ENCODE results near the gene PRMT3. TPM values are rescaled to one million over a fixed set of nuclear protein-coding genes. Genes with fewer than 3 reads are reported as not detected.

Gene PRMT3
- total RNA-seq, 1 experiment from 2014 or later: 26.4 TPM

- DNase-seq (ENCODE audit: low spot score): peak; percentile 59
- H3K4me1 ChIP-seq (ENCODE audit: insufficient read depth, low read length, poor library complexity, severe bottlenecking): peaks cover 9% of the 10 kb centered on the region
- intact Hi-C loops (cut with micrococcal nuclease; ENCODE audit: unreplicated experiment): no loop called here
- TF ChIP-seq EZH2 (IDR thresholded peaks at IDR 0.05; ENCODE audit: borderline replicate concordance, low read depth, low read length, poor library complexity, severe bottlenecking) (no peak), CTCF (conservative IDR thresholded peaks at IDR 0.05; ENCODE audit: low read depth, low read length) (no peak)
- H3K27me3 ChIP-seq (replicated peaks; ENCODE audit: insufficient read depth, low read depth, low read length, poor library complexity): no peaks in the 10 kb centered on the region
- ChIA-PET POLR2A (ENCODE audit: low non-redundant PET) (no interaction called here), CTCF (interaction anchor here (2.0 kb wide), 1 partner anchor 13 kb away, joined by 5 read pairs; no protein-coding TSS in a partner anchor)
- H3K27ac ChIP-seq (ENCODE audit: low read depth, low read length, poor library complexity, severe bottlenecking): peak overlapping the region; percentile 71
- no peaks in the 10 kb centered on the region for H3K36me3 ChIP-seq (ENCODE audit: insufficient read depth, low read length, poor library complexity, severe bottlenecking)
- no peaks in the 10 kb centered on the region for H3K9me3 ChIP-seq (ENCODE audit: low read depth, low read length, poor library complexity, severe bottlenecking)
- peak overlapping the region; percentile 18 for H3K4me3 ChIP-seq (ENCODE audit: low read depth, low read length, poor library complexity, severe bottlenecking)
- TSS peak; percentile 1 for BruUV-seq (replicated peaks)
Measured at GRCh38 chr11:20367313-20367948, 20.1 kb upstream of the PRMT3 start.

GRCh38 chr11:20368438-20368837, 19.1 kb upstream of the PRMT3 start:
- POLR2A ChIA-PET (ENCODE audit: low non-redundant PET): no interaction called here
- CTCF ChIA-PET: no interaction called here
- Histone ChIP-seq H3K9me3 (ENCODE audit: low read depth, low read length, poor library complexity, severe bottlenecking) (no peaks in the 10 kb centered on the region), H3K27ac (ENCODE audit: low read depth, low read length, poor library complexity, severe bottlenecking) (peak overlapping the region; percentile 31), H3K4me3 (ENCODE audit: low read depth, low read length, poor library complexity, severe bottlenecking) (no peak overlapping the region), H3K27me3 (replicated peaks; ENCODE audit: insufficient read depth, low read depth, low read length, poor library complexity) (no peaks in the 10 kb centered on the region), H3K4me1 (ENCODE audit: insufficient read depth, low read length, poor library complexity, severe bottlenecking) (peaks cover 9% of the 10 kb centered on the region), H3K36me3 (ENCODE audit: insufficient read depth, low read length, poor library complexity, severe bottlenecking) (no peaks in the 10 kb centered on the region)
- peak; percentile 15 for DNase-seq (ENCODE audit: low spot score)
- TF ChIP-seq CTCF (conservative IDR thresholded peaks at IDR 0.05; ENCODE audit: low read depth, low read length) (no peak), EZH2 (IDR thresholded peaks at IDR 0.05; ENCODE audit: borderline replicate concordance, low read depth, low read length, poor library complexity, severe bottlenecking) (no peak)
- BruUV-seq (replicated peaks): no TSS peak
- intact Hi-C loops (cut with micrococcal nuclease; ENCODE audit: unreplicated experiment): no loop called here

GRCh38 chr11:20369826-20370225, 17.7 kb upstream of the PRMT3 start:
- Histone ChIP-seq H3K36me3 (ENCODE audit: insufficient read depth, low read length, poor library complexity, severe bottlenecking) (no peaks in the 10 kb centered on the region), H3K4me1 (ENCODE audit: insufficient read depth, low read length, poor library complexity, severe bottlenecking) (peaks cover 9% of the 10 kb centered on the region), H3K4me3 (ENCODE audit: low read depth, low read length, poor library complexity, severe bottlenecking) (no peak overlapping the region), H3K27ac (ENCODE audit: low read depth, low read length, poor library complexity, severe bottlenecking) (no peak overlapping the region), H3K9me3 (ENCODE audit: low read depth, low read length, poor library complexity, severe bottlenecking) (no peaks in the 10 kb centered on the region), H3K27me3 (replicated peaks; ENCODE audit: insufficient read depth, low read depth, low read length, poor library complexity) (no peaks in the 10 kb centered on the region)
- TF ChIP-seq CTCF (conservative IDR thresholded peaks at IDR 0.05; ENCODE audit: low read depth, low read length): no peak
- no peak for TF ChIP-seq EZH2 (IDR thresholded peaks at IDR 0.05; ENCODE audit: borderline replicate concordance, low read depth, low read length, poor library complexity, severe bottlenecking)
- no peak for DNase-seq (ENCODE audit: low spot score)
- CTCF ChIA-PET: no interaction called here
- no TSS peak for BruUV-seq (replicated peaks)
- intact Hi-C loops (cut with micrococcal nuclease; ENCODE audit: unreplicated experiment): no loop called here
- POLR2A ChIA-PET (ENCODE audit: low non-redundant PET): no interaction called here
